Neural crest cell (in vitro differentiated cells): ENCODE data around the gene GATA3. TPM values are rescaled to one million over a fixed set of nuclear protein-coding genes. Genes with fewer than 3 reads are reported as not detected.

ENCODE experiments used
- DNase-seq: peaks from one replicate; pipeline ENCODE4 v3.0.0; 2021; ENCODE audit warnings: low read depth, mixed read lengths, low spot score
- H3K27ac Mint-ChIP-seq: one replicate; pipeline ENCODE4 v1.8.0; 2021; ENCODE audit warnings: mild to moderate bottlenecking, mixed read lengths; ENCODE audit not compliant: unreplicated experiment
- H3K27me3 Mint-ChIP-seq: 2 replicates; pipeline ENCODE4 v1.8.0; 2021; ENCODE audit warnings: low read depth, mild to moderate bottlenecking, mixed read lengths
- H3K36me3 Mint-ChIP-seq: 2 replicates; pipeline ENCODE4 v1.8.0; 2021; ENCODE audit warnings: low read depth, mild to moderate bottlenecking, mixed read lengths
- H3K4me1 Mint-ChIP-seq: 2 replicates; pipeline ENCODE4 v1.8.0; 2021; ENCODE audit warnings: mixed read lengths
- H3K4me3 Mint-ChIP-seq: one replicate; pipeline ENCODE4 v1.8.0; 2021; ENCODE audit warnings: mild to moderate bottlenecking, mixed read lengths
- H3K9me3 Mint-ChIP-seq: 2 replicates; pipeline ENCODE4 v1.8.0; 2021; ENCODE audit warnings: mixed read lengths
- total RNA-seq: library from RNA; stranded (reverse); gene quantifications from 2 replicates; pipeline ENCODE4 v1.2.1, GENCODE V29; 2021
- TF ChIP-seq, protein P1 (sequence below): fragments of 200-600 bp; sonication (generic); conservative IDR thresholded peaks from 2 replicates; pipeline ENCODE4 v1.5.0; 2021; ENCODE audit warnings: antibody characterized with exemption, mild to moderate bottlenecking

GATA3 gene
- total RNA-seq, 1 donor from 2014 or later = 0.35 TPM

- no peaks in the 10 kb centered on the region for H3K4me1 Mint-ChIP-seq
- no peaks in the 10 kb centered on the region for H3K36me3 Mint-ChIP-seq
- H3K27ac Mint-ChIP-seq = no peak overlapping the region
- H3K27me3 Mint-ChIP-seq = peaks cover under 1% of the 10 kb centered on the region
- no peak overlapping the region for H3K4me3 Mint-ChIP-seq
- no peak for DNase-seq
- H3K9me3 Mint-ChIP-seq = no peaks in the 10 kb centered on the region
- TF ChIP-seq, protein P1, sequence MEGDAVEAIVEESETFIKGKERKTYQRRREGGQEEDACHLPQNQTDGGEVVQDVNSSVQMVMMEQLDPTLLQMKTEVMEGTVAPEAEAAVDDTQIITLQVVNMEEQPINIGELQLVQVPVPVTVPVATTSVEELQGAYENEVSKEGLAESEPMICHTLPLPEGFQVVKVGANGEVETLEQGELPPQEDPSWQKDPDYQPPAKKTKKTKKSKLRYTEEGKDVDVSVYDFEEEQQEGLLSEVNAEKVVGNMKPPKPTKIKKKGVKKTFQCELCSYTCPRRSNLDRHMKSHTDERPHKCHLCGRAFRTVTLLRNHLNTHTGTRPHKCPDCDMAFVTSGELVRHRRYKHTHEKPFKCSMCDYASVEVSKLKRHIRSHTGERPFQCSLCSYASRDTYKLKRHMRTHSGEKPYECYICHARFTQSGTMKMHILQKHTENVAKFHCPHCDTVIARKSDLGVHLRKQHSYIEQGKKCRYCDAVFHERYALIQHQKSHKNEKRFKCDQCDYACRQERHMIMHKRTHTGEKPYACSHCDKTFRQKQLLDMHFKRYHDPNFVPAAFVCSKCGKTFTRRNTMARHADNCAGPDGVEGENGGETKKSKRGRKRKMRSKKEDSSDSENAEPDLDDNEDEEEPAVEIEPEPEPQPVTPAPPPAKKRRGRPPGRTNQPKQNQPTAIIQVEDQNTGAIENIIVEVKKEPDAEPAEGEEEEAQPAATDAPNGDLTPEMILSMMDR = no peak
Observed at GRCh38 chr10:8095959-8096358, 41.5 kb downstream of the GATA3 start.

- no peaks in the 10 kb centered on the region for H3K4me1 Mint-ChIP-seq
- DNase-seq = no peak
- H3K27me3 Mint-ChIP-seq = peaks cover 6% of the 10 kb centered on the region
- no peak overlapping the region for H3K4me3 Mint-ChIP-seq
- no peaks in the 10 kb centered on the region for H3K36me3 Mint-ChIP-seq
- no peak overlapping the region for H3K27ac Mint-ChIP-seq
- TF ChIP-seq, protein P1 = no peak
- H3K9me3 Mint-ChIP-seq = no peaks in the 10 kb centered on the region
Observed at GRCh38 chr10:8096931-8097330, 42.4 kb downstream of the GATA3 start.

DNA sequence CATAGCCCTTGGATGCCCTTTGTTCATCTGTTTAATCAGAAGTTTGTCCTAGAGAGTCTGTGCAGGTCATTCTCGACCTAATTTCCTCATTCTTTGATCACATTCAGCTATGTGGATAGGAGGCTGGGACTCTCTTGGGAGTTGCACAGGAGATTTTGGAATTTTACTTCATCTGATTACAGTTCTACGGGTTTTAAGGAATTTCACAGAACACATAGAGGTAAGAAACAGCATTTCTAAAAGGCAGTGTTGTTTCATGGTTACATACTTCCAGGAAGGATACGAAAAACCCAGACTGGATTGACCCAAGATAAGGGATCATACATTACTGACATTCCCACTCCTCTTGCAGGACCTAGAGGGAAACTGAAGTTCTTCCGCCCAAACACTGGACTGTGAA, 45.9 kb downstream of the GATA3 start:
- H3K36me3 Mint-ChIP-seq = no peaks in the 10 kb centered on the region
- H3K27ac Mint-ChIP-seq = no peak overlapping the region
- no peaks in the 10 kb centered on the region for H3K4me1 Mint-ChIP-seq
- H3K27me3 Mint-ChIP-seq = peaks cover 10% of the 10 kb centered on the region
- no peaks in the 10 kb centered on the region for H3K9me3 Mint-ChIP-seq
- no peak for DNase-seq
- TF ChIP-seq, protein P1 = no peak
- no peak overlapping the region for H3K4me3 Mint-ChIP-seq

DNA sequence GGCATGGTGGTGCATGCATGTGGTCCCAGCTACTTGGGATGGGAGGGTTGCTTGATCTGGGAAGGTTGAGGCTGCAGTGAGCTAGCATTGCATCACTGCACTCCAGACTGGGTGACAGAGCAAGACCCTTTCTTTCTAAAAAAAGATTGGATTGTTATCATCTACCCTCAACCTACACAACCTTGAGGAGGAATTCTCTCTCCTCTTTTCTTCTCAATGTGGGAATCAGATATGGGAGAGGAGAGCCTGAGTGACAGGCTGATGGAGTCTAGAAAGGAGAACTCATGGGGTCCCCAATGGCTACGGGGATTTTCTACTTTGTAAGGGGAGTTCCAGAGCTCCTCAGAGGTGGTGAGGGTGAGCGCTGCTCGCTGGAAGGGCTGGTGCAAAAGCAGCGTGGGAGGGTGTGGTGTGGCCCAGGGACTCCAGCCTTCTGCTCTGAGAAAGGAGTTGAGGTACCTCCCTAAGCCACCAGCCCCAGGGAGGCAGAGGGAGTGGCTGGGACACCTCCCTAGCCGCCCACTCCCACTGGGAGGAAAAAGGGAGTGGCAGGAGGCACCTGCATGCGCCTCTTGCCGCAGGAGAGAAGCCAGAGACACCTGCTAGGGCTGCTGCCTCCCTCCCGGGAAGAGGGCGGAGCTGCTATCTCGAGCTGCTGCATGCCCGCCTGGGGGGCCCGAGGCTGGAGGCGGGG, 48.4 kb downstream of the GATA3 start:
- Mint-ChIP-seq H3K36me3 (no peaks in the 10 kb centered on the region), H3K9me3 (no peaks in the 10 kb centered on the region), H3K27ac (no peak overlapping the region), H3K4me3 (no peak overlapping the region), H3K27me3 (peaks cover 15% of the 10 kb centered on the region), H3K4me1 (no peaks in the 10 kb centered on the region)
- DNase-seq = no peak
- TF ChIP-seq, protein P1 = no peak

- Mint-ChIP-seq H3K9me3 (no peaks in the 10 kb centered on the region), H3K27ac (no peak overlapping the region), H3K36me3 (no peaks in the 10 kb centered on the region), H3K4me1 (no peaks in the 10 kb centered on the region), H3K27me3 (peaks cover 15% of the 10 kb centered on the region), H3K4me3 (no peak overlapping the region)
- no peak for DNase-seq
- TF ChIP-seq, protein P1 = no peak
Observed at GRCh38 chr10:8103543-8103942, 49.1 kb downstream of the GATA3 start.
